ENCODE measurements around the gene THBS3. TPM values are rescaled to one million over a fixed set of nuclear protein-coding genes. Genes with fewer than 3 reads are reported as not detected.

The THBS3 gene
- total and polyA plus RNA-seq, 9 of the 15 experiments (the other 6 are each of a cell fraction or from before 2014, with no cell fraction given), result 0.59 to 8.3 (median 3.2) TPM

DNA sequence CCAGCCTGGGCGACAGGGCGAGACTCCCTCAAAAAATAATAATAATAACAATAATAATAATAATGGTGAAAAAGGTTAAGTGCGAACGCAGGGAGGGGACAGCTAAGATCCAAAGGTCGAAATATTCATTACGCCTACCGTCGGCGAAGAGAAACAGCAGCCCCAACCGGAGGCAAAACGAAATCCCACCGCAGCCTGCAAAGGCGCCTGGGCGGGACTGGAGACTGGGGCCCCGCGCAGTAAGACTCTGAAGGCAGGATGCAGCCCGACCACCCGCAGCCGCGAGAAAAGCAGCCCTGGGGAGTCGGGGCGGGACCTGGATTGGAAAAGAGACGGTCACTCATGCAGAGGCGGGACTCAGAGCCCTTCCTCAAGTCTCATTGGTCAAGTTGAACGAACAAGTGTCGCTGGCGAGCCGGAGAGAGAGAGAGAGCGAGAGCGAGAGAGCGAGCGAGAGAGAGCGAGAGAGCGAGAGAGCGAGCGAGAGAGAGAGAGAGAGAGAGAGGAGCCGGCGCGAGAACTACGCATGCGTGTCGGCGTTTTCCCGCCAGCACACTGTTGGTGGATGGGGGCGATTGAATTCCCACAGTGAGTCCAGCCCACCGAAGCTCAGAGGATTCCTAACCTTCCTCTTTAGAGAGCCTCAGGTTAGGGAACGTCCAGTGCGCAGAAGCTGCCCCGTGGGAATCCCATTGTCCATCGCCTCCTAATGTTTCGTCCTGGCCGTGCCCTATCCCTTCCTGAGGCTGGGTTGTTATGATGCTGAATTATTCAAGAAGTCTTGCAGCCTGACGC, 36.9 kb upstream of the THBS3 start (continued):
- TF ChIP-seq ZFP30 (CRISPR knock-in tag; IDR thresholded peaks at IDR 0.05; ENCODE audit: borderline replicate concordance), result no peak
- TF ChIP-seq, protein P1, sequence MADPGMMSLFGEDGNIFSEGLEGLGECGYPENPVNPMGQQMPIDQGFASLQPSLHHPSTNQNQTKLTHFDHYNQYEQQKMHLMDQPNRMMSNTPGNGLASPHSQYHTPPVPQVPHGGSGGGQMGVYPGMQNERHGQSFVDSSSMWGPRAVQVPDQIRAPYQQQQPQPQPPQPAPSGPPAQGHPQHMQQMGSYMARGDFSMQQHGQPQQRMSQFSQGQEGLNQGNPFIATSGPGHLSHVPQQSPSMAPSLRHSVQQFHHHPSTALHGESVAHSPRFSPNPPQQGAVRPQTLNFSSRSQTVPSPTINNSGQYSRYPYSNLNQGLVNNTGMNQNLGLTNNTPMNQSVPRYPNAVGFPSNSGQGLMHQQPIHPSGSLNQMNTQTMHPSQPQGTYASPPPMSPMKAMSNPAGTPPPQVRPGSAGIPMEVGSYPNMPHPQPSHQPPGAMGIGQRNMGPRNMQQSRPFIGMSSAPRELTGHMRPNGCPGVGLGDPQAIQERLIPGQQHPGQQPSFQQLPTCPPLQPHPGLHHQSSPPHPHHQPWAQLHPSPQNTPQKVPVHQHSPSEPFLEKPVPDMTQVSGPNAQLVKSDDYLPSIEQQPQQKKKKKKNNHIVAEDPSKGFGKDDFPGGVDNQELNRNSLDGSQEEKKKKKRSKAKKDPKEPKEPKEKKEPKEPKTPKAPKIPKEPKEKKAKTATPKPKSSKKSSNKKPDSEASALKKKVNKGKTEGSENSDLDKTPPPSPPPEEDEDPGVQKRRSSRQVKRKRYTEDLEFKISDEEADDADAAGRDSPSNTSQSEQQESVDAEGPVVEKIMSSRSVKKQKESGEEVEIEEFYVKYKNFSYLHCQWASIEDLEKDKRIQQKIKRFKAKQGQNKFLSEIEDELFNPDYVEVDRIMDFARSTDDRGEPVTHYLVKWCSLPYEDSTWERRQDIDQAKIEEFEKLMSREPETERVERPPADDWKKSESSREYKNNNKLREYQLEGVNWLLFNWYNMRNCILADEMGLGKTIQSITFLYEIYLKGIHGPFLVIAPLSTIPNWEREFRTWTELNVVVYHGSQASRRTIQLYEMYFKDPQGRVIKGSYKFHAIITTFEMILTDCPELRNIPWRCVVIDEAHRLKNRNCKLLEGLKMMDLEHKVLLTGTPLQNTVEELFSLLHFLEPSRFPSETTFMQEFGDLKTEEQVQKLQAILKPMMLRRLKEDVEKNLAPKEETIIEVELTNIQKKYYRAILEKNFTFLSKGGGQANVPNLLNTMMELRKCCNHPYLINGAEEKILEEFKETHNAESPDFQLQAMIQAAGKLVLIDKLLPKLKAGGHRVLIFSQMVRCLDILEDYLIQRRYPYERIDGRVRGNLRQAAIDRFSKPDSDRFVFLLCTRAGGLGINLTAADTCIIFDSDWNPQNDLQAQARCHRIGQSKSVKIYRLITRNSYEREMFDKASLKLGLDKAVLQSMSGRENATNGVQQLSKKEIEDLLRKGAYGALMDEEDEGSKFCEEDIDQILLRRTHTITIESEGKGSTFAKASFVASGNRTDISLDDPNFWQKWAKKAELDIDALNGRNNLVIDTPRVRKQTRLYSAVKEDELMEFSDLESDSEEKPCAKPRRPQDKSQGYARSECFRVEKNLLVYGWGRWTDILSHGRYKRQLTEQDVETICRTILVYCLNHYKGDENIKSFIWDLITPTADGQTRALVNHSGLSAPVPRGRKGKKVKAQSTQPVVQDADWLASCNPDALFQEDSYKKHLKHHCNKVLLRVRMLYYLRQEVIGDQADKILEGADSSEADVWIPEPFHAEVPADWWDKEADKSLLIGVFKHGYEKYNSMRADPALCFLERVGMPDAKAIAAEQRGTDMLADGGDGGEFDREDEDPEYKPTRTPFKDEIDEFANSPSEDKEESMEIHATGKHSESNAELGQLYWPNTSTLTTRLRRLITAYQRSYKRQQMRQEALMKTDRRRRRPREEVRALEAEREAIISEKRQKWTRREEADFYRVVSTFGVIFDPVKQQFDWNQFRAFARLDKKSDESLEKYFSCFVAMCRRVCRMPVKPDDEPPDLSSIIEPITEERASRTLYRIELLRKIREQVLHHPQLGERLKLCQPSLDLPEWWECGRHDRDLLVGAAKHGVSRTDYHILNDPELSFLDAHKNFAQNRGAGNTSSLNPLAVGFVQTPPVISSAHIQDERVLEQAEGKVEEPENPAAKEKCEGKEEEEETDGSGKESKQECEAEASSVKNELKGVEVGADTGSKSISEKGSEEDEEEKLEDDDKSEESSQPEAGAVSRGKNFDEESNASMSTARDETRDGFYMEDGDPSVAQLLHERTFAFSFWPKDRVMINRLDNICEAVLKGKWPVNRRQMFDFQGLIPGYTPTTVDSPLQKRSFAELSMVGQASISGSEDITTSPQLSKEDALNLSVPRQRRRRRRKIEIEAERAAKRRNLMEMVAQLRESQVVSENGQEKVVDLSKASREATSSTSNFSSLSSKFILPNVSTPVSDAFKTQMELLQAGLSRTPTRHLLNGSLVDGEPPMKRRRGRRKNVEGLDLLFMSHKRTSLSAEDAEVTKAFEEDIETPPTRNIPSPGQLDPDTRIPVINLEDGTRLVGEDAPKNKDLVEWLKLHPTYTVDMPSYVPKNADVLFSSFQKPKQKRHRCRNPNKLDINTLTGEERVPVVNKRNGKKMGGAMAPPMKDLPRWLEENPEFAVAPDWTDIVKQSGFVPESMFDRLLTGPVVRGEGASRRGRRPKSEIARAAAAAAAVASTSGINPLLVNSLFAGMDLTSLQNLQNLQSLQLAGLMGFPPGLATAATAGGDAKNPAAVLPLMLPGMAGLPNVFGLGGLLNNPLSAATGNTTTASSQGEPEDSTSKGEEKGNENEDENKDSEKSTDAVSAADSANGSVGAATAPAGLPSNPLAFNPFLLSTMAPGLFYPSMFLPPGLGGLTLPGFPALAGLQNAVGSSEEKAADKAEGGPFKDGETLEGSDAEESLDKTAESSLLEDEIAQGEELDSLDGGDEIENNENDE (IDR thresholded peaks at IDR 0.05; ENCODE audit: low read depth, low read length), result no peak
- TF ChIP-seq NFYB (IDR thresholded peaks at IDR 0.05; ENCODE audit: extremely low read depth, insufficient read length), result no peak
- TF ChIP-seq CBFA2T3 (IDR thresholded peaks at IDR 0.05), result peak; percentile 72
- TF ChIP-seq SRSF1 (IDR thresholded peaks at IDR 0.05; ENCODE audit: low read depth, low read length), result peak; percentile 35; the same call in 1 of the 2 replicates
- TF ChIP-seq, protein P2, sequence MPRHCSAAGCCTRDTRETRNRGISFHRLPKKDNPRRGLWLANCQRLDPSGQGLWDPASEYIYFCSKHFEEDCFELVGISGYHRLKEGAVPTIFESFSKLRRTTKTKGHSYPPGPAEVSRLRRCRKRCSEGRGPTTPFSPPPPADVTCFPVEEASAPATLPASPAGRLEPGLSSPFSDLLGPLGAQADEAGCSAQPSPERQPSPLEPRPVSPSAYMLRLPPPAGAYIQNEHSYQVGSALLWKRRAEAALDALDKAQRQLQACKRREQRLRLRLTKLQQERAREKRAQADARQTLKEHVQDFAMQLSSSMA (CRISPR knock-in tag; IDR thresholded peaks at IDR 0.05), result no peak
- TF ChIP-seq CHD1 (IDR thresholded peaks at IDR 0.05; ENCODE audit: low read length), result no peak
- TF ChIP-seq, protein P3, sequence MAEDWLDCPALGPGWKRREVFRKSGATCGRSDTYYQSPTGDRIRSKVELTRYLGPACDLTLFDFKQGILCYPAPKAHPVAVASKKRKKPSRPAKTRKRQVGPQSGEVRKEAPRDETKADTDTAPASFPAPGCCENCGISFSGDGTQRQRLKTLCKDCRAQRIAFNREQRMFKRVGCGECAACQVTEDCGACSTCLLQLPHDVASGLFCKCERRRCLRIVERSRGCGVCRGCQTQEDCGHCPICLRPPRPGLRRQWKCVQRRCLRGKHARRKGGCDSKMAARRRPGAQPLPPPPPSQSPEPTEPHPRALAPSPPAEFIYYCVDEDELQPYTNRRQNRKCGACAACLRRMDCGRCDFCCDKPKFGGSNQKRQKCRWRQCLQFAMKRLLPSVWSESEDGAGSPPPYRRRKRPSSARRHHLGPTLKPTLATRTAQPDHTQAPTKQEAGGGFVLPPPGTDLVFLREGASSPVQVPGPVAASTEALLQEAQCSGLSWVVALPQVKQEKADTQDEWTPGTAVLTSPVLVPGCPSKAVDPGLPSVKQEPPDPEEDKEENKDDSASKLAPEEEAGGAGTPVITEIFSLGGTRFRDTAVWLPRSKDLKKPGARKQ (CRISPR knock-in tag; IDR thresholded peaks at IDR 0.05), result no peak
- TF ChIP-seq STAT5B (CRISPR knock-in tag; IDR thresholded peaks at IDR 0.05), result no peak
- no peak for TF ChIP-seq ZNF77 (CRISPR knock-in tag; IDR thresholded peaks at IDR 0.05)
- TF ChIP-seq BMI1 (IDR thresholded peaks at IDR 0.05; ENCODE audit: low read length), result no peak; the same call in 1 of the 2 replicates
- 0 out of 2 replicates have a peak, but pooled peaks have one; percentile 54 for TF ChIP-seq ZBTB17 (CRISPR knock-in tag; IDR thresholded peaks at IDR 0.05)
- TF ChIP-seq BRD4 (IDR thresholded peaks at IDR 0.05), result peak; percentile 59; the same call in 1 of the 2 replicates
- TF ChIP-seq HMG20B (CRISPR knock-in tag; IDR thresholded peaks at IDR 0.05), result no peak
- peak; percentile 100 for TF ChIP-seq XRCC5 (IDR thresholded peaks at IDR 0.05; ENCODE audit: low read depth, low read length)
